Measurements from ENCODE around the gene MDH1B. TPM values are rescaled to one million over a fixed set of nuclear protein-coding genes. Genes with fewer than 3 reads are reported as not detected.

MDH1B gene
- total RNA-seq, 1 experiment from 2014 or later, result 0.77 TPM

DNA sequence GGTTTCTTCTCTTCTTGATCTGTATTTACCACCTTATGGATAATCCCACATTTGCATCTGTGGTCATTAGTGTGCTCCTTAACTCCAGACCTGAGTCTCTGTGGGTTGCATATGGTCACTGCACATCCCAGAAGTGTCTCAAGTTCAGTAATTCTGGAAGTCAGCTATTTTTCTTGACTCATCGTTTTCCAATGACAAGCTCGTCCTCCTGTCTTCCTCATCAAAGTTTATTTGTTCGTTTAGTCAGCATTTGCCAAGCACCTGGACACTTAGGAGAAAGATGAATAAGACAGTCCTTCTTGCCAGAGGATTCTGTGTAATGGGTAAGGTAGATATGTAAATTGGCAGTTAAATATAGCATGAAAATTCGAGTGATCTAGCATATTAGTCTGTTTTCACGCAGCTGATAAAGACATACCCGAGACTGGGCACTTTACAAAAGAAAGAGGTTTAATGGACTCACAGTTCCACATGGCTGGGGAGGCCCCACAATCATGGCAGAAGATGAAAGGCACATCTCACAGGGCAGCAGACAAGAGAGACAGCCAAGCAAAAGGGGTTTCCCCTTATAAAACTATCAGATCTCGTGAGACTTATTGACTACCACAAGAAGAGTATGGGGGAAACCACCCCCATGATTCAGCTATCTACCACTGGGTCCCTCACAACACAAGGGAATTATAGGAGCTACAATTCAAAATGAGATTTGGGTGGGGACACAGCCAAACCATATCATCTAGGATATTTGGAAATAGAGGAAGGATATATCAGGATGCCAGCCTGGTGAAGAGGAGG is 19.6 kb upstream of the MDH1B start:
- TF ChIP-seq, protein P1, sequence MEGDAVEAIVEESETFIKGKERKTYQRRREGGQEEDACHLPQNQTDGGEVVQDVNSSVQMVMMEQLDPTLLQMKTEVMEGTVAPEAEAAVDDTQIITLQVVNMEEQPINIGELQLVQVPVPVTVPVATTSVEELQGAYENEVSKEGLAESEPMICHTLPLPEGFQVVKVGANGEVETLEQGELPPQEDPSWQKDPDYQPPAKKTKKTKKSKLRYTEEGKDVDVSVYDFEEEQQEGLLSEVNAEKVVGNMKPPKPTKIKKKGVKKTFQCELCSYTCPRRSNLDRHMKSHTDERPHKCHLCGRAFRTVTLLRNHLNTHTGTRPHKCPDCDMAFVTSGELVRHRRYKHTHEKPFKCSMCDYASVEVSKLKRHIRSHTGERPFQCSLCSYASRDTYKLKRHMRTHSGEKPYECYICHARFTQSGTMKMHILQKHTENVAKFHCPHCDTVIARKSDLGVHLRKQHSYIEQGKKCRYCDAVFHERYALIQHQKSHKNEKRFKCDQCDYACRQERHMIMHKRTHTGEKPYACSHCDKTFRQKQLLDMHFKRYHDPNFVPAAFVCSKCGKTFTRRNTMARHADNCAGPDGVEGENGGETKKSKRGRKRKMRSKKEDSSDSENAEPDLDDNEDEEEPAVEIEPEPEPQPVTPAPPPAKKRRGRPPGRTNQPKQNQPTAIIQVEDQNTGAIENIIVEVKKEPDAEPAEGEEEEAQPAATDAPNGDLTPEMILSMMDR (IDR thresholded peaks at IDR 0.05; ENCODE audit: unreplicated experiment), result no peak
- Mint-ChIP-seq H3K36me3 (ENCODE audit: insufficient read depth, unreplicated experiment) (peaks cover 57% of the 10 kb centered on the region), H3K9me3 (ENCODE audit: unreplicated experiment) (no peaks in the 10 kb centered on the region), H3K4me1 (ENCODE audit: insufficient read depth, unreplicated experiment) (no peaks in the 10 kb centered on the region), H3K4me3 (ENCODE audit: unreplicated experiment) (no peak overlapping the region), H3K27me3 (ENCODE audit: insufficient read depth, unreplicated experiment) (no peaks in the 10 kb centered on the region), H3K27ac (ENCODE audit: low read depth, unreplicated experiment) (no peak overlapping the region)
- no TSS peak for BruUV-seq (replicated peaks)
- ChIA-PET CTCF (interaction anchor here (0.6 to 8.3 kb wide), 7 partner anchors 10 to 340 kb away, joined by 3 to 138 read pairs (median 4); partner anchors contain the start of genes FASTKD2 and MDH1B), POLR2A (no interaction called here)
- intact Hi-C loops (cut with micrococcal nuclease), result no loop called here
- DNase-seq (ENCODE audit: unreplicated experiment), result no peak

DNA sequence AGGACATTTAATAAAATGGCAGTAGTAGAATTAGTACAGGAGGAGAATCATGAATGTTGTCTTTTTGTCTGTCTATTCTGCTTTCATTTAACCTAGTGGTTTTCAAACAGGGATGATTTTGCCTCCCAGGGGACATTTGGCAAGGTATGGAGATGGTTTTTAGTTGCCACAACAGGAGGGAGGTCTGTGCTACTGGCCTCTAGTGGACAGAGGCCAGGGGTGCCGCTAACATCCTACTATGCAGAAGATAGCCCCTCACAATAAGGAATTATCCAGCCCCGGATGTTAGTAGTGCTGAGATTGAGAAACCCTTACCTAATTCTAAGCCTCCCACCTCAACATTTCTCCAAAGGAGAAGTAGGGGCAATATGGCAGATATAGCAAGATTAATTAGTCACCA is 18.6 kb upstream of the MDH1B start:
- DNase-seq (ENCODE audit: unreplicated experiment), result peak; percentile 21
- H3K27ac Mint-ChIP-seq (ENCODE audit: low read depth, unreplicated experiment), result no peak overlapping the region
- no TSS peak for BruUV-seq (replicated peaks)
- no peaks in the 10 kb centered on the region for H3K9me3 Mint-ChIP-seq (ENCODE audit: unreplicated experiment)
- TF ChIP-seq, protein P1 (IDR thresholded peaks at IDR 0.05; ENCODE audit: unreplicated experiment), result peak; percentile 35
- H3K36me3 Mint-ChIP-seq (ENCODE audit: insufficient read depth, unreplicated experiment), result peaks cover 57% of the 10 kb centered on the region
- no peaks in the 10 kb centered on the region for H3K27me3 Mint-ChIP-seq (ENCODE audit: insufficient read depth, unreplicated experiment)
- intact Hi-C loops (cut with micrococcal nuclease), result no loop called here
- H3K4me1 Mint-ChIP-seq (ENCODE audit: insufficient read depth, unreplicated experiment), result no peaks in the 10 kb centered on the region
- CTCF ChIA-PET, result interaction anchor here (0.6 to 8.3 kb wide), 11 partner anchors 9 to 689 kb away, joined by 3 to 138 read pairs (median 10); partner anchors contain the start of genes FASTKD2 and MDH1B
- POLR2A ChIA-PET, result interaction anchor here (0.6 kb wide), 1 partner anchor 29 kb away, joined by 3 read pairs; no protein-coding TSS in a partner anchor
- no peak overlapping the region for H3K4me3 Mint-ChIP-seq (ENCODE audit: unreplicated experiment)

DNA sequence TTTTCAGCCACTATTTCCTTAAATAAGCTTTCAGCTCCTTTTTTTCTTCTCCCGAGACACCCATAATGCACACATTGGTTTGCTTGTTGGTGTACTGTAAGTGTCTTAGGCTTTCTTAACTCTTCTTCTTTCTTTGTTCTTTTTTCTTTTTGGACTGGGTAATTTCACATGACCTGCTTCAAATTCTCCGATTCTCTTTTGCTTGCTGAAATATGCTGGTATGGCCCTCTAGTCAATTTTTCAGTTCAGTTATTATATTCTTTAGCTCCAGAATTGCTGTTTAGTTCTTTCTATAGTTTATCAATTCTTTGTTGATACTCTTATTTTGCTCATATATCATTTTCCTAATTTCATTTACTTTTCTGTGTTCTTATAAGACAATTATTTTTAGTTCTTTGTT is 15.5 kb upstream of the MDH1B start:
- TF ChIP-seq, protein P1 (IDR thresholded peaks at IDR 0.05; ENCODE audit: unreplicated experiment), result no peak
- no TSS peak for BruUV-seq (replicated peaks)
- H3K27me3 Mint-ChIP-seq (ENCODE audit: insufficient read depth, unreplicated experiment), result no peaks in the 10 kb centered on the region
- CTCF ChIA-PET, result interaction anchor here (0.6 to 8.3 kb wide), 25 partner anchors 12 to 819 kb away, joined by 3 to 138 read pairs (median 4); partner anchors contain the start of genes FASTKD2 and MDH1B
- peaks cover 68% of the 10 kb centered on the region for H3K36me3 Mint-ChIP-seq (ENCODE audit: insufficient read depth, unreplicated experiment)
- intact Hi-C loops (cut with micrococcal nuclease), result loop anchor here (1.0 to 2.0 kb wide), 3 partner anchors 87 to 388 kb away; no protein-coding TSS in a partner anchor
- no peak overlapping the region for H3K4me3 Mint-ChIP-seq (ENCODE audit: unreplicated experiment)
- H3K27ac Mint-ChIP-seq (ENCODE audit: low read depth, unreplicated experiment), result no peak overlapping the region
- no peaks in the 10 kb centered on the region for H3K4me1 Mint-ChIP-seq (ENCODE audit: insufficient read depth, unreplicated experiment)
- POLR2A ChIA-PET, result interaction anchor here (0.6 to 1.2 kb wide), 3 partner anchors 13 to 98 kb away, joined by 3 to 4 read pairs (median 3); no protein-coding TSS in a partner anchor
- no peak for DNase-seq (ENCODE audit: unreplicated experiment)
- H3K9me3 Mint-ChIP-seq (ENCODE audit: unreplicated experiment), result no peaks in the 10 kb centered on the region

DNA sequence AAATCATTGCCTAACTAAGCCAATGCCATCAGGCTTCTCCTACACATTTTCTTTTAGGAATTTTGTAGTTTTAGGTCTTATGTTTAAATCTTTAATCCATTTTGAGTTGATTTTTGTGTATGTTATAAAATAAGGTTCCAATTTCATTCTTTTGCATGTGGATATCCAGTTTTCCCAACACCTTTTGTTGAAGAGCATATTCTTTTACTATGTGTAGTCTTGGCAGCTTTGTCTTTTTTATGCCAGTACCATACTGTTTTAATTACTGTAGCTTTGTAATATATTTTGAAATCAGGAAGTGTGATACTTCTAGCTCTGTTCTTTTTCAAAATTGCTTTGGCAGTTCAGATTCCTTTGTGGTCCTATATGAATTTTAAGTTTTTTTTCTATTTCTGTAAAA is 11.3 kb upstream of the MDH1B start:
- TF ChIP-seq, protein P1 (IDR thresholded peaks at IDR 0.05; ENCODE audit: unreplicated experiment), result no peak
- Mint-ChIP-seq H3K9me3 (ENCODE audit: unreplicated experiment) (no peaks in the 10 kb centered on the region), H3K4me1 (ENCODE audit: insufficient read depth, unreplicated experiment) (no peaks in the 10 kb centered on the region), H3K4me3 (ENCODE audit: unreplicated experiment) (no peak overlapping the region), H3K36me3 (ENCODE audit: insufficient read depth, unreplicated experiment) (peaks cover 91% of the 10 kb centered on the region), H3K27ac (ENCODE audit: low read depth, unreplicated experiment) (no peak overlapping the region), H3K27me3 (ENCODE audit: insufficient read depth, unreplicated experiment) (no peaks in the 10 kb centered on the region)
- BruUV-seq (replicated peaks), result no TSS peak
- CTCF ChIA-PET, result interaction anchor here (1.4 kb wide), 1 partner anchor 81 kb away, joined by 3 read pairs; no protein-coding TSS in a partner anchor
- no peak for DNase-seq (ENCODE audit: unreplicated experiment)
- POLR2A ChIA-PET, result interaction anchor here (0.7 kb wide), 2 partner anchors 11 to 99 kb away, joined by 3 read pairs; partner anchors contain the start of genes FASTKD2 and MDH1B
- intact Hi-C loops (cut with micrococcal nuclease), result no loop called here

Data from MCF 10A (cell line).